Measurements from ENCODE around the gene PCK2. TPM values are rescaled to one million over a fixed set of nuclear protein-coding genes. Genes with fewer than 3 reads are reported as not detected.

Gene PCK2
- total and polyA plus RNA-seq, 4 donors, result 8.9 to 91.7 (median 38.2) TPM

DNA sequence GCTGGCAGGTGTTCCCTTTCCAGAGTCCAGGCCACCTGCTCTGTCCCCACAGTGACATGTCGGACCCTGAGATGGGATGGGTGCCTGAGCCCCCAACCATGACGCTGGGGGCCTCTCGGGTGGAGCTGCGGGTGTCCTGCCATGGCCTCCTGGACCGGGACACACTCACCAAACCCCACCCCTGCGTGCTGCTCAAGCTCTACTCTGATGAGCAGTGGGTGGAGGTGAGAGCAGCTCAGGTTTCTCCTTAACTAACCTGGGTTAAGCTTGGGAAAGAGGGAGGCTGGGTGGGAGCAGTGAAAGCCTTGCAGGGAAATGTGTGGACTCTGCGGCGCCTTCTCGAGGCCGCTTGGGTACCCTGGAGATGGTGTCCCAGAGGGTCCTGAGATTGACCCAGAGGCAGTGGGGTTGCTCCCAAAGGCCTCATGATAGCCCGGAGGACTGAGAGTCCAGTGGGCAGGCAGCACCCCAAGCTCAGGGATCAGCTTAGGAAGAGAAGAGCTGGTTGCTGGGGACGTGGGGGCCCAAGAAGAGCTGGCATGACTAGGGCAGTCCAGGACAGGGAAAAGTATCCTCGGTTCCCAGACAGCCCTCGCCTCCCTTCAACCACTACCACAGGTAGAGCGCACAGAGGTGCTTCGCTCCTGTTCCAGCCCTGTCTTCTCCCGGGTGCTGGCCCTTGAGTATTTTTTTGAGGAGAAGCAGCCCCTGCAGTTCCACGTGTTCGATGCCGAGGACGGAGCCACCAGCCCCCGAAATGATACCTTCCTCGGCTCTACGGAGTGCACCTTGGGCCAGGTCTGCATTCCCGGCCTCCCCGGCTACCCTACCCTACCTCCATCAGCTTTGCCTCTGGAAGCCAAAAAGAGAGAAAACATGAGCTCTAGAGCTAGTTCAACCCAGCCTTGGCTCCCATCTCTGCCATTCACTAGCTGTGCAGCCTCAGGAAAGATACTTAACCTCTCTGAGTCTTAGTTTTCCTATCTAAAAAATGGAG is 20.9 kb upstream of the PCK2 start:
- DNase-seq, result no peak
- H3K27me3 ChIP-seq (ENCODE audit: control insufficient read depth in 3 of 3, insufficient read depth in 3 of 3, low read length in 2 of 3), result peaks cover 0 to 8% (median 0%) of the 10 kb centered on the region in 3 donors
- no peak overlapping the region for H3K9ac ChIP-seq (ENCODE audit: insufficient read depth in 1 of 2, low read length in 2 of 2)
- TF ChIP-seq, protein P1, sequence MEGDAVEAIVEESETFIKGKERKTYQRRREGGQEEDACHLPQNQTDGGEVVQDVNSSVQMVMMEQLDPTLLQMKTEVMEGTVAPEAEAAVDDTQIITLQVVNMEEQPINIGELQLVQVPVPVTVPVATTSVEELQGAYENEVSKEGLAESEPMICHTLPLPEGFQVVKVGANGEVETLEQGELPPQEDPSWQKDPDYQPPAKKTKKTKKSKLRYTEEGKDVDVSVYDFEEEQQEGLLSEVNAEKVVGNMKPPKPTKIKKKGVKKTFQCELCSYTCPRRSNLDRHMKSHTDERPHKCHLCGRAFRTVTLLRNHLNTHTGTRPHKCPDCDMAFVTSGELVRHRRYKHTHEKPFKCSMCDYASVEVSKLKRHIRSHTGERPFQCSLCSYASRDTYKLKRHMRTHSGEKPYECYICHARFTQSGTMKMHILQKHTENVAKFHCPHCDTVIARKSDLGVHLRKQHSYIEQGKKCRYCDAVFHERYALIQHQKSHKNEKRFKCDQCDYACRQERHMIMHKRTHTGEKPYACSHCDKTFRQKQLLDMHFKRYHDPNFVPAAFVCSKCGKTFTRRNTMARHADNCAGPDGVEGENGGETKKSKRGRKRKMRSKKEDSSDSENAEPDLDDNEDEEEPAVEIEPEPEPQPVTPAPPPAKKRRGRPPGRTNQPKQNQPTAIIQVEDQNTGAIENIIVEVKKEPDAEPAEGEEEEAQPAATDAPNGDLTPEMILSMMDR (IDR thresholded peaks at IDR 0.05; ENCODE audit: control extremely low read depth, extremely low read depth), result no peak
- H3K27ac ChIP-seq (ENCODE audit: low read depth in 1 of 2, low read length in 1 of 2), result no peak overlapping the region
- H3K4me1 ChIP-seq (ENCODE audit: control insufficient read depth in 5 of 5, insufficient read depth in 5 of 5, low read length in 5 of 5), result no peaks in the 10 kb centered on the region
- H3K36me3 ChIP-seq (ENCODE audit: control insufficient read depth in 4 of 4, insufficient read depth in 4 of 4, low read length in 4 of 4), result no peaks in the 10 kb centered on the region
- ATAC-seq (ENCODE audit: insufficient read depth, low FRiP score), result no peak
- 85 to 92% methylated on average over 26 of the region's 26 CpGs for WGBS, 2 donors
- no peaks in the 10 kb centered on the region for H3K9me3 ChIP-seq (ENCODE audit: control insufficient read depth in 4 of 4, insufficient read depth in 3 of 4, low read length in 3 of 4)
- no peak overlapping the region for H3K4me3 ChIP-seq

DNA sequence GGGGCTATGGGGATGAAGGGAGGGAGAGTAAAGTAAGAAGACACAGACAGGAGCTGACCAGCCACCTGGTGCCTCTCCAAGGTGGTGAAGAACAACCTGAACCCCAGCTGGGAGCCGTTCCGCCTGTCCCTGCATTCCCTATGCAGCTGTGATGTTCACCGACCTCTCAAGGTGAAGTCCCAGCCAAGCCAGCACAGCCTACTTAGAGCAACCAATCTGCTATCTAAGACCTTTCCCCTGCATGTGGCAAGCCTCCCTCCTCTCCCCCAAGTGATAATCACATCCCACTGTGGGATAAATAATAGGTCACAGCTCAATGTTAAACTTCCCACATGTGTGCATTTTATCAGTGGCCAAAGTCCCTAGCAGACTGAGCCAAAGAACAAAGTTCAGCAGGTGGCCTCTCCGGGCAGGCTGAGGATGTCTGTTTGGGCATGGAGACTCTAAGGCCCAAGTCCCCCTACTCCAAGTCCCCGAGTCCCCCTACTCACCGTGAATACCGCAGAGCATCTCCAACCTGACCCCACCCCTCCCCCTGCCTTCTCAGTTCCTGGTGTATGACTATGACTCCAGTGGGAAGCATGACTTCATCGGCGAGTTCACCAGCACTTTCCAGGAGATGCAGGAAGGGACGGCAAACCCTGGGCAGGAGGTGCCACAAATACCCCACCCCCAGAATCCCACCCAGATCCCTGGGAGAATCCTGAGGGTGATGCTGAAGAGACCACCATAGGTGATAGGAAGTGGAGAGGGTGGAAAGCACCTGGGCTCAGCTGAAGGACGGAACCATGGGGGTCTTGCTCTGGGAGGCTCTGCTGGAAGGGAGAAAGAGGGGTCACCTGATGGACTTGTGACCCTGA is 19.3 kb upstream of the PCK2 start:
- no peak overlapping the region for H3K27ac ChIP-seq (ENCODE audit: low read depth in 1 of 2, low read length in 1 of 2)
- H3K9ac ChIP-seq (ENCODE audit: insufficient read depth in 1 of 2, low read length in 2 of 2), result no peak overlapping the region
- no peaks in the 10 kb centered on the region for H3K4me1 ChIP-seq (ENCODE audit: control insufficient read depth in 5 of 5, insufficient read depth in 5 of 5, low read length in 5 of 5)
- no peak for DNase-seq
- TF ChIP-seq, protein P1 (IDR thresholded peaks at IDR 0.05; ENCODE audit: control extremely low read depth, extremely low read depth), result no peak
- no peak for ATAC-seq (ENCODE audit: insufficient read depth, low FRiP score)
- 80 to 85% methylated on average over 11 of the region's 11 CpGs for WGBS, 2 donors
- no peaks in the 10 kb centered on the region for H3K9me3 ChIP-seq (ENCODE audit: control insufficient read depth in 4 of 4, insufficient read depth in 3 of 4, low read length in 3 of 4)
- H3K4me3 ChIP-seq, result no peak overlapping the region
- H3K27me3 ChIP-seq (ENCODE audit: control insufficient read depth in 3 of 3, insufficient read depth in 3 of 3, low read length in 2 of 3), result peaks cover 0 to 13% (median 10%) of the 10 kb centered on the region in 3 donors
- H3K36me3 ChIP-seq (ENCODE audit: control insufficient read depth in 4 of 4, insufficient read depth in 4 of 4, low read length in 4 of 4), result no peaks in the 10 kb centered on the region

DNA sequence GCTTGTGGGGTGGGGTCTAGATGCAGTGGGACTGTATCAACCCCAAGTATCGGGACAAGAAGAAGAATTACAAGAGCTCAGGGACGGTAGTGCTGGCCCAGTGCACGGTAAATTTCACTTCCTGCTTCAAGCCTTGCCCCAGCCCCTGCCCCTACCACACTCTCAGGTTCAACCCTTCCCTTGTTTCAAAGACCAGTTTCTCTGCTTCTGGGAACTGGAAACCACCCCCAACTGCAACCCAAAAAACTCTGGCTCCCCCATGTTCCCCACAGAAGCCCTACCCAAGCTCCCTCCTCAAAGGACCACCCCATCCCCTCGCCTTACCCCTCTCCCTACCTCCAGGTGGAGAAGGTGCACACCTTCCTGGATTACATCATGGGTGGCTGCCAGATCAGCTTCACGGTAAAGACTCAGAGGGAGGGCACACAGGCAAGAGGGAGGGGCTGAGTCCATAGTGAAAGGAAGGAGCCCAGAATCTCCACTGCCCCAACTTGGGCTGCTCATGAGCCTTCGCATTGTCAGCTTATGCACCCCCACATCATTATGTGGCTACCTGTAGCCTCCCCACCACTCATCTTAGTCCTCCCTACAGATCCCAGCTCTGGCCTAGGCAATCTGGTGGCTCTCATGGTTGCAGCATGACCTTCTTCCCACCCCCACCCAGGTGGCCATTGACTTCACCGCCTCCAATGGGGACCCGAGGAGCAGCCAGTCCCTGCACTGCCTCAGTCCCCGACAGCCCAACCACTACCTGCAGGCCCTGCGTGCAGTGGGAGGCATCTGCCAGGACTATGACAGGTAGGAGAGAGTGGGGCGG is 18.4 kb upstream of the PCK2 start:
- Histone ChIP-seq H3K4me1 (ENCODE audit: control insufficient read depth in 5 of 5, insufficient read depth in 5 of 5, low read length in 5 of 5) (peaks cover 0 to 3% (median under 1%) of the 10 kb centered on the region in 5 donors), H3K4me3 (no peak overlapping the region), H3K27me3 (ENCODE audit: control insufficient read depth in 3 of 3, insufficient read depth in 3 of 3, low read length in 2 of 3) (peaks cover 0 to 15% (median 12%) of the 10 kb centered on the region in 3 donors), H3K27ac (ENCODE audit: low read depth in 1 of 2, low read length in 1 of 2) (no peak overlapping the region), H3K36me3 (ENCODE audit: control insufficient read depth in 4 of 4, insufficient read depth in 4 of 4, low read length in 4 of 4) (no peaks in the 10 kb centered on the region), H3K9ac (ENCODE audit: insufficient read depth in 1 of 2, low read length in 2 of 2) (no peak overlapping the region), H3K9me3 (ENCODE audit: control insufficient read depth in 4 of 4, insufficient read depth in 3 of 4, low read length in 3 of 4) (no peaks in the 10 kb centered on the region)
- DNase-seq (no peak), ATAC-seq (ENCODE audit: insufficient read depth, low FRiP score) (no peak)
- WGBS, 2 donors, result 66 to 69% methylated on average over 11 of the region's 11 CpGs
- TF ChIP-seq, protein P1 (IDR thresholded peaks at IDR 0.05; ENCODE audit: control extremely low read depth, extremely low read depth), result no peak

Data from lung (tissue), 12 donors.